IMR-90 (cell line): Measurements from ENCODE around the gene EIF1AD. TPM values are rescaled to one million over a fixed set of nuclear protein-coding genes. Genes with fewer than 3 reads are reported as not detected.

ENCODE experiments used
- ATAC-seq: fragments of 200-7000 bp; cut with Tn5 transposase; 2 replicates; pipeline ENCODE4 v1.9.1; 2020; ENCODE audit warnings: low read depth, mild to moderate bottlenecking, moderate library complexity
- BruUV-seq: library from RNA; stranded (reverse); fragments of 400-500 nt; replicated peaks from 2 replicates; lab custom pipeline; 2021; lab: Mats Ljungman, UMichigan
- CTCF ChIA-PET: fragments of 300-600 bp; formaldehyde crosslinking; extraction: SDS; loops from one replicate; lab custom pipeline; 2021; ENCODE audit warnings: antibody characterized with exemption; lab: Yijun Ruan, JAX
- POLR2A ChIA-PET: fragments of 300-600 bp; sonication (Branson Sonifier 250); formaldehyde crosslinking; loops from one replicate; lab custom pipeline; 2022; ENCODE audit warnings: antibody characterized with exemption; ENCODE audit not compliant: unreplicated experiment; lab: Charles Lee
- DNase-seq: peaks from one replicate; pipeline ENCODE4 v3.0.0; 2013
- H2AFZ ChIP-seq: replicated peaks from 2 replicates; pipeline ENCODE3; 2013; ENCODE audit warnings: low read length, mild to moderate bottlenecking; ENCODE audit not compliant: poor library complexity
- H2AK5ac ChIP-seq: 2 replicates; pipeline ENCODE4 v1.6.1; 2013; ENCODE audit warnings: low read depth, low read length, inconsistent platforms
- H2AK9ac ChIP-seq: replicated peaks from 2 replicates; pipeline ENCODE3; 2013; ENCODE audit warnings: mild to moderate bottlenecking, low read depth, low read length, moderate library complexity; ENCODE audit not compliant: poor library complexity
- H2BK120ac ChIP-seq: 2 replicates; pipeline ENCODE4 v1.6.1; 2013; ENCODE audit warnings: low read depth, low read length, inconsistent platforms
- H2BK15ac ChIP-seq: 3 replicates; pipeline ENCODE4 v1.6.1; 2013; ENCODE audit warnings: low read depth, low read length, inconsistent platforms
- H2BK20ac ChIP-seq: 2 replicates; pipeline ENCODE4 v1.6.1; 2013; ENCODE audit warnings: low read depth, mild to moderate bottlenecking, inconsistent platforms, low read length, moderate library complexity
- H2BK5ac ChIP-seq: 2 replicates; pipeline ENCODE4 v1.6.1; 2013; ENCODE audit warnings: mild to moderate bottlenecking, low read depth, low read length, inconsistent platforms; ENCODE audit not compliant: poor library complexity, severe bottlenecking
- H3K14ac ChIP-seq: replicated peaks from 2 replicates; pipeline ENCODE4 v1.6.1; 2013; ENCODE audit warnings: low read depth, low read length, inconsistent platforms
- H3K18ac ChIP-seq: 2 replicates; pipeline ENCODE4 v1.6.1; 2013; ENCODE audit warnings: low read depth, low read length, control low read depth
- H3K23ac ChIP-seq: 2 replicates; pipeline ENCODE4 v1.6.1; 2013; ENCODE audit warnings: low read depth, low read length, inconsistent platforms
- H3K27ac ChIP-seq: 2 replicates; pipeline ENCODE4 v1.5.1; 2013; ENCODE audit warnings: mild to moderate bottlenecking, control low read depth, low read length; ENCODE audit not compliant: insufficient read depth
- H3K27me3 ChIP-seq: 2 replicates; pipeline ENCODE4 v1.6.1; 2013; ENCODE audit warnings: low read length; ENCODE audit not compliant: control insufficient read depth, insufficient read depth
- H3K36me3 ChIP-seq: 2 replicates; pipeline ENCODE4 v1.6.1; 2013; ENCODE audit warnings: low read length, mixed read lengths; ENCODE audit not compliant: control insufficient read depth, insufficient read depth
- H3K4ac ChIP-seq: 2 replicates; pipeline ENCODE4 v1.6.1; 2013; ENCODE audit warnings: low read depth, low read length, inconsistent platforms
- H3K4me1 ChIP-seq: 2 replicates; pipeline ENCODE4 v1.6.1; 2013; ENCODE audit warnings: low read length, mixed read lengths; ENCODE audit not compliant: control insufficient read depth, insufficient read depth
- H3K4me2 ChIP-seq: 2 replicates; pipeline ENCODE4 v1.6.1; 2013; ENCODE audit warnings: low read depth, mild to moderate bottlenecking, control low read depth, low read length, moderate library complexity
- H3K4me3 ChIP-seq: 2 replicates; pipeline ENCODE4 v1.5.1; 2013; ENCODE audit warnings: low read depth, mild to moderate bottlenecking, control low read depth, low read length, moderate library complexity; ENCODE audit not compliant: insufficient read depth
- H3K56ac ChIP-seq: 2 replicates; pipeline ENCODE4 v1.6.1; 2013; ENCODE audit warnings: low read length, inconsistent platforms; ENCODE audit not compliant: insufficient read depth; ENCODE audit errors: extremely low read depth
- H3K79me1 ChIP-seq, 2 experiments: 2 replicates each; pipeline ENCODE4 v1.6.1; 2013; ENCODE audit warnings: low read length in 2 of 2, inconsistent platforms in 1 of 2, low read depth in 1 of 2
- H3K9ac ChIP-seq: 2 replicates; pipeline ENCODE4 v1.6.1; 2013; ENCODE audit warnings: low read depth, low read length, control low read depth
- H3K9me1 ChIP-seq: 2 replicates; pipeline ENCODE4 v1.6.1; 2013; ENCODE audit warnings: low read length, inconsistent platforms; ENCODE audit not compliant: insufficient read depth
- H3K9me3 ChIP-seq: 2 replicates; pipeline ENCODE4 v1.6.1; 2013; ENCODE audit warnings: low read length; ENCODE audit not compliant: control insufficient read depth, insufficient read depth
- H4K20me1 ChIP-seq: 2 replicates; pipeline ENCODE4 v1.6.1; 2013; ENCODE audit warnings: low read length, inconsistent platforms; ENCODE audit not compliant: insufficient read depth
- H4K5ac ChIP-seq: 2 replicates; pipeline ENCODE4 v1.6.1; 2013; ENCODE audit warnings: mild to moderate bottlenecking, low read depth, low read length, control low read depth
- H4K8ac ChIP-seq, 2 experiments: 2 replicates each; pipeline ENCODE4 v1.6.1; 2013; ENCODE audit warnings: low read depth in 2 of 2, low read length in 2 of 2, control low read depth in 1 of 2, inconsistent platforms in 1 of 2
- H4K91ac ChIP-seq: 2 replicates; pipeline ENCODE4 v1.6.1; 2013; ENCODE audit warnings: low read depth, low read length, inconsistent platforms; ENCODE audit not compliant: insufficient read depth
- BHLHE40 ChIP-seq: fragments of 150-350 bp; IDR thresholded peaks from 2 replicates; pipeline ENCODE4 v1.6.1; 2016; ENCODE audit warnings: mild to moderate bottlenecking, low read depth, low read length
- CEBPB ChIP-seq: IDR thresholded peaks from 2 replicates; pipeline ENCODE4 v1.6.1; 2012; ENCODE audit warnings: low read depth, low read length, improper control_type of control experiment
- CHD1 ChIP-seq: IDR thresholded peaks from 2 replicates; pipeline ENCODE4 v1.6.1; 2012; ENCODE audit warnings: low read depth, low read length, improper control_type of control experiment
- FOS ChIP-seq: fragments of 150-350 bp; IDR thresholded peaks from 2 replicates; pipeline ENCODE4 v1.6.1; 2016; ENCODE audit warnings: low read depth, low read length
- MAFK ChIP-seq: IDR thresholded peaks from 2 replicates; pipeline ENCODE4 v1.6.1; 2012; ENCODE audit warnings: low read depth, low read length, improper control_type of control experiment
- MAZ ChIP-seq: IDR thresholded peaks from 2 replicates; pipeline ENCODE4 v1.6.1; 2012; ENCODE audit warnings: low read depth, mild to moderate bottlenecking, low read length, improper control_type of control experiment, moderate library complexity, borderline replicate concordance
- MXI1 ChIP-seq: IDR thresholded peaks from 2 replicates; pipeline ENCODE4 v1.6.1; 2012; ENCODE audit warnings: low read depth, mild to moderate bottlenecking, low read length, moderate library complexity, borderline replicate concordance
- NFE2L2 ChIP-seq: fragments of 150-350 bp; IDR thresholded peaks from 2 replicates; pipeline ENCODE4 v1.6.1; 2016; ENCODE audit warnings: low read depth, mild to moderate bottlenecking, low read length
- POLR2A ChIP-seq: IDR thresholded peaks from 2 replicates; pipeline ENCODE4 v1.6.1; 2012; ENCODE audit warnings: mild to moderate bottlenecking, low read depth, low read length
- RAD21 ChIP-seq: IDR thresholded peaks from 2 replicates; pipeline ENCODE4 v1.6.1; 2012; ENCODE audit warnings: low read length, improper control_type of control experiment
- RCOR1 ChIP-seq: IDR thresholded peaks from 2 replicates; pipeline ENCODE4 v1.6.1; 2012; ENCODE audit warnings: mild to moderate bottlenecking, low read length, improper control_type of control experiment; ENCODE audit not compliant: insufficient replicate concordance
- RFX5 ChIP-seq: IDR thresholded peaks from 2 replicates; pipeline ENCODE4 v1.8.0; 2012; ENCODE audit warnings: low read depth, mild to moderate bottlenecking, low read length, moderate library complexity
- SMC3 ChIP-seq: fragments of 150-350 bp; IDR thresholded peaks from 2 replicates; pipeline ENCODE4 v1.6.1; 2016; ENCODE audit warnings: low read depth, mild to moderate bottlenecking, antibody characterized with exemption, low read length, moderate library complexity
- WGBS, 2 experiments: methylation state at CpG; one replicate each; pipeline versions ENCODE4 v1.1.5 to v1.1.7; 2013; ENCODE audit warnings: missing lambda C conversion rate in 2 of 2; ENCODE audit not compliant: insufficient read length in 1 of 2; ENCODE audit errors: extremely low coverage in 2 of 2; 5-methylcytosine and 5-hydroxymethylcytosine counted together
- dilution Hi-C: fragments of 300-500 bp; cut with HindIII; formaldehyde crosslinking; loops from one replicate; pipeline ENCODE4 v1.14.3; 2018; ENCODE audit warnings: low sequenced_read_pairs; ENCODE audit not compliant: unreplicated experiment
- in situ Hi-C: fragments of 300-500 bp; cut with MboI; formaldehyde crosslinking; loops from 3 replicates; pipeline ENCODE4 v1.14.3; 2019; ENCODE audit warnings: low sequenced_read_pairs, inconsistent platforms, mixed read lengths
- intact Hi-C: fragments of 100-400 bp; cut with micrococcal nuclease; formaldehyde crosslinking; loops from 2 replicates; pipeline ENCODE4 v1.10.0; 2022
- polyA plus RNA-seq, 3 experiments: library from polyadenylated mRNA; depleted of rRNA; stranded (reverse); fragments of >200 nt; gene quantifications; 2 replicates each; pipeline ENCODE4 v1.2.3, GENCODE V29; 2012; ENCODE audit warnings: low replicate concordance in 1 of 3
- total RNA-seq: library from RNA; depleted of rRNA; stranded (reverse); fragments of >200 nt; gene quantifications from 2 replicates; pipeline ENCODE4 v1.2.3, GENCODE V29; 2012
- TF ChIP-seq, protein P1 (sequence below): fragments of 150-350 bp; IDR thresholded peaks from 2 replicates; pipeline ENCODE4 v1.6.1; 2017; ENCODE audit warnings: mild to moderate bottlenecking, antibody characterized with exemption, low read length, low read depth
- TF ChIP-seq, protein P2 (sequence below): conservative IDR thresholded peaks from 2 replicates; pipeline ENCODE4 v1.5.1; 2012; ENCODE audit warnings: mild to moderate bottlenecking, low read depth, low read length, improper control_type of control experiment

EIF1AD gene
- total and polyA plus RNA-seq, 2 of the 4 experiments (the other 2 are of a cell fraction), result 32.5 to 62.6 TPM

GRCh38 chr11:66037327-66037726 lies 35.4 kb upstream of the EIF1AD start:
- no peaks in the 10 kb centered on the region for H3K36me3 ChIP-seq
- H2BK20ac ChIP-seq, result no peak overlapping the region
- peaks cover 14% of the 10 kb centered on the region for H3K27me3 ChIP-seq
- no peak overlapping the region for H3K18ac ChIP-seq
- H3K4me2 ChIP-seq, result no peak overlapping the region
- no peak overlapping the region for H2AK5ac ChIP-seq
- H3K27ac ChIP-seq, result no peak overlapping the region
- no peaks in the 10 kb centered on the region for H3K9me1 ChIP-seq
- no peak overlapping the region for H4K8ac ChIP-seq
- no peak overlapping the region for H4K5ac ChIP-seq
- intact Hi-C loops (no loop called here), dilution Hi-C loops (no loop called here), in situ Hi-C loops (no loop called here)
- H4K91ac ChIP-seq, result no peak overlapping the region
- H3K79me1 ChIP-seq, result no peaks in the 10 kb centered on the region
- ChIA-PET CTCF (no interaction called here), POLR2A (interaction anchor here (0.5 kb wide), 1 partner anchor 45 kb away, joined by 3 read pairs; no protein-coding TSS in a partner anchor)
- no peak overlapping the region for H2AFZ ChIP-seq
- no peak overlapping the region for H3K14ac ChIP-seq
- no peak overlapping the region for H3K9ac ChIP-seq
- H4K20me1 ChIP-seq, result 0 out of 2 replicates have a peak, but pooled peaks cover 3% of the 10 kb centered on the region
- H2BK15ac ChIP-seq, result no peak overlapping the region
- H3K56ac ChIP-seq, result no peak overlapping the region
- no TSS peak for BruUV-seq
- WGBS, 2 experiments, result no CpG with 5 or more reads among the region's 3 CpGs
- H3K9me3 ChIP-seq, result peaks cover 7% of the 10 kb centered on the region; the same call in 1 of the 2 replicates
- no peak overlapping the region for H2BK5ac ChIP-seq
- TF ChIP-seq, protein P1, sequence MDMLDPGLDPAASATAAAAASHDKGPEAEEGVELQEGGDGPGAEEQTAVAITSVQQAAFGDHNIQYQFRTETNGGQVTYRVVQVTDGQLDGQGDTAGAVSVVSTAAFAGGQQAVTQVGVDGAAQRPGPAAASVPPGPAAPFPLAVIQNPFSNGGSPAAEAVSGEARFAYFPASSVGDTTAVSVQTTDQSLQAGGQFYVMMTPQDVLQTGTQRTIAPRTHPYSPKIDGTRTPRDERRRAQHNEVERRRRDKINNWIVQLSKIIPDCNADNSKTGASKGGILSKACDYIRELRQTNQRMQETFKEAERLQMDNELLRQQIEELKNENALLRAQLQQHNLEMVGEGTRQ, result no peak
- TF ChIP-seq RAD21, result no peak
- TF ChIP-seq RFX5, result no peak
- TF ChIP-seq CEBPB, result no peak
- TF ChIP-seq FOS, result no peak
- no peak for TF ChIP-seq BHLHE40
- no peak for TF ChIP-seq POLR2A
- no peak for TF ChIP-seq NFE2L2
- TF ChIP-seq CHD1, result no peak
- TF ChIP-seq MXI1, result no peak
- TF ChIP-seq SMC3, result no peak
- TF ChIP-seq MAZ, result no peak
- no peak for TF ChIP-seq RCOR1
- no peak for TF ChIP-seq MAFK
- TF ChIP-seq, protein P2, sequence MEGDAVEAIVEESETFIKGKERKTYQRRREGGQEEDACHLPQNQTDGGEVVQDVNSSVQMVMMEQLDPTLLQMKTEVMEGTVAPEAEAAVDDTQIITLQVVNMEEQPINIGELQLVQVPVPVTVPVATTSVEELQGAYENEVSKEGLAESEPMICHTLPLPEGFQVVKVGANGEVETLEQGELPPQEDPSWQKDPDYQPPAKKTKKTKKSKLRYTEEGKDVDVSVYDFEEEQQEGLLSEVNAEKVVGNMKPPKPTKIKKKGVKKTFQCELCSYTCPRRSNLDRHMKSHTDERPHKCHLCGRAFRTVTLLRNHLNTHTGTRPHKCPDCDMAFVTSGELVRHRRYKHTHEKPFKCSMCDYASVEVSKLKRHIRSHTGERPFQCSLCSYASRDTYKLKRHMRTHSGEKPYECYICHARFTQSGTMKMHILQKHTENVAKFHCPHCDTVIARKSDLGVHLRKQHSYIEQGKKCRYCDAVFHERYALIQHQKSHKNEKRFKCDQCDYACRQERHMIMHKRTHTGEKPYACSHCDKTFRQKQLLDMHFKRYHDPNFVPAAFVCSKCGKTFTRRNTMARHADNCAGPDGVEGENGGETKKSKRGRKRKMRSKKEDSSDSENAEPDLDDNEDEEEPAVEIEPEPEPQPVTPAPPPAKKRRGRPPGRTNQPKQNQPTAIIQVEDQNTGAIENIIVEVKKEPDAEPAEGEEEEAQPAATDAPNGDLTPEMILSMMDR, result no peak
- no peak overlapping the region for H3K4ac ChIP-seq
- no peaks in the 10 kb centered on the region; the same call in 1 of the 2 replicates for H3K4me1 ChIP-seq
- H3K4me3 ChIP-seq, result no peak overlapping the region
- H3K23ac ChIP-seq, result no peak overlapping the region
- ATAC-seq (no peak), DNase-seq (no peak)
- no peak overlapping the region for H2BK120ac ChIP-seq
- no peak overlapping the region for H2AK9ac ChIP-seq
